HG03135 (cell line): ENCODE results near the gene VGLL2.

Experiments
- ATAC-seq: cut with Tn5 transposase; IDR thresholded peaks from one replicate; pipeline ENCODE4 v1.9.1; 2021; ENCODE audit warnings: mild to moderate bottlenecking, moderate library complexity; ENCODE audit not compliant: unreplicated experiment

The VGLL2 gene

DNA sequence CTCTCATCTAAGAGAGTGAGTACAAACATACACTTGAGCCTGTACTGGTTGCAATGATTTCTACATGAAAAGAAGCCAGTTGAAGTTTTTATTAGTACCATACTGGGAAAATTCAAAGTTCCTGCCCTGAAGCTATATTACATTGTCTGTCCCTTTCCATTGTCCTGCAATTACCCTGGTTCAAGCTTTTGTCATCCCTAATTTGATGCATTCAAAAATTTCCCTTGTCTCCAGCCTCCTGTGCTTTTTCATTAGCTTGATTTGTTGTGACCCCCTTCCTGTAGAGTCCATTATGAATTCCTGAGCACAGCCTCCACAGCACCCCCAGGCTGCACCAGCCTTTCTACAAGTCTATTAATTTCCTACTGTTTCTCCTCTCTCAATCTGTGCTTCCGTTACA is 46.4 kb downstream of the VGLL2 start:
- ATAC-seq, result no peak

DNA sequence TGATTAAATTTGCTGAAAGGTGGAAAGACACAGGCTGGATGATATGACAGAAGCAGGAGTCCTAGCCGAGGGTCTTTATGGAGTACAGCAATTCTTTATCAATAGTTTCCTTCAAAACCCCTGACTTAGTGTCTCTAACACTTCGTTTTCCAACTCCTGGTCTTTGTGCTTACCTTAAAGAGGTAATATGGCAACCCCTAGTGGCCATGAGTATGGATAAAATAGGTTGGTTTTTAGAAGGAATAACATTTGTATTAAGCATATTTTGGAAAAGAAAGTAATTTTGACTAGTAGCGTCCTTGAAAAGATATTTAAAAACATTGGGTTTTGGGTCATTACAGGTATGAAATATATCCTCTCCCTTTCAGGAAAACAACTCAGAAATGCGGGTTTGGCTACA is 51.9 kb downstream of the VGLL2 start:
- ATAC-seq, result no peak
